GM23248 (cell line): Measurements from ENCODE around the gene TM2D1. TPM values are rescaled to one million over a fixed set of nuclear protein-coding genes. Genes with fewer than 3 reads are reported as not detected.

Experiments used
- DNase-seq: peaks from one replicate; pipeline ENCODE4 v3.0.0-alpha.2; 2015
- H2AFZ ChIP-seq: fragments of 200-600 bp; sonication (generic); 2 replicates; pipeline ENCODE4 v1.6.1; 2016; ENCODE audit warnings: antibody characterized with exemption
- H3F3A ChIP-seq: fragments of 200-600 bp; sonication (generic); 2 replicates; pipeline ENCODE4 v1.6.1; 2016; ENCODE audit warnings: mild to moderate bottlenecking, antibody characterized with exemption, mixed run types; ENCODE audit not compliant: insufficient read depth
- H3K27ac ChIP-seq: fragments of 200-600 bp; sonication (generic); 2 replicates; pipeline ENCODE4 v1.5.1; 2016; ENCODE audit warnings: mild to moderate bottlenecking
- H3K27me3 ChIP-seq: fragments of 200-600 bp; sonication (generic); replicated peaks from 2 replicates; pipeline ENCODE4 v1.6.1; 2016; ENCODE audit warnings: mild to moderate bottlenecking; ENCODE audit not compliant: insufficient read depth
- H3K36me3 ChIP-seq: fragments of 200-600 bp; sonication (generic); 2 replicates; pipeline ENCODE4 v1.6.1; 2016; ENCODE audit warnings: low read depth, mild to moderate bottlenecking
- H3K4me1 ChIP-seq: fragments of 200-600 bp; sonication (generic); 2 replicates; pipeline ENCODE4 v1.6.1; 2016; ENCODE audit warnings: mild to moderate bottlenecking; ENCODE audit not compliant: insufficient read depth
- H3K4me2 ChIP-seq: fragments of 200-600 bp; sonication (generic); one replicate; pipeline ENCODE4 v1.6.1; 2016; ENCODE audit warnings: mild to moderate bottlenecking; ENCODE audit not compliant: unreplicated experiment
- H3K4me3 ChIP-seq: fragments of 200-600 bp; sonication (generic); 2 replicates; pipeline ENCODE4 v1.5.1; 2016; ENCODE audit warnings: mild to moderate bottlenecking
- H3K79me2 ChIP-seq: fragments of 200-600 bp; sonication (generic); 2 replicates; pipeline ENCODE4 v1.6.1; 2016; ENCODE audit warnings: mild to moderate bottlenecking; ENCODE audit not compliant: insufficient read depth
- H3K9ac ChIP-seq: fragments of 200-600 bp; sonication (generic); 2 replicates; pipeline ENCODE4 v1.6.1; 2016; ENCODE audit warnings: mild to moderate bottlenecking
- H3K9me2 ChIP-seq: fragments of 200-600 bp; sonication (generic); 2 replicates; pipeline ENCODE4 v1.6.1; 2016; ENCODE audit warnings: mixed run types, mild to moderate bottlenecking, moderate library complexity; ENCODE audit not compliant: insufficient read depth
- H3K9me3 ChIP-seq: fragments of 200-600 bp; sonication (generic); one replicate; pipeline ENCODE4 v1.6.1; 2017; ENCODE audit warnings: low read depth
- H4K20me1 ChIP-seq: fragments of 200-600 bp; sonication (generic); 2 replicates; pipeline ENCODE4 v1.6.0; 2016; ENCODE audit not compliant: insufficient read depth
- EZH2 ChIP-seq: fragments of 200-600 bp; sonication (generic); IDR thresholded peaks from 2 replicates; pipeline ENCODE4 v1.6.1; 2018; ENCODE audit warnings: antibody characterized with exemption, mild to moderate bottlenecking; ENCODE audit not compliant: insufficient read depth, poor library complexity, severe bottlenecking
- EZH2phosphoT487 ChIP-seq: fragments of 200-600 bp; sonication (generic); IDR thresholded peaks from 2 replicates; pipeline ENCODE4 v1.6.1; 2018; ENCODE audit warnings: antibody characterized with exemption, moderate library complexity, mild to moderate bottlenecking, low read depth; ENCODE audit not compliant: insufficient read depth
- WGBS, 2 experiments: methylation state at CpG; one replicate each; pipeline ENCODE4 v1.1.6; 2015 to 2017; ENCODE audit warnings: low lambda C conversion rate in 2 of 2, low coverage in 1 of 2; ENCODE audit errors: missing lambda C conversion rate in 2 of 2; 5-methylcytosine and 5-hydroxymethylcytosine counted together
- in situ Hi-C: fragments of 300-500 bp; cut with MboI; formaldehyde crosslinking; loops from 2 replicates; pipeline ENCODE4 v1.15.0; 2020
- polyA plus RNA-seq: library from polyadenylated mRNA; unstranded; fragments of >200 nt; fragmentation: Nextera tagmentation; extraction: Ambion mirVana; gene quantifications from 2 replicates; pipeline ENCODE4 v1.2.1, GENCODE V29; 2016
- total RNA-seq: library from RNA; depleted of rRNA; stranded (reverse); fragments of >200 nt; shearing (Covaris generic); gene quantifications from 2 replicates; pipeline ENCODE4 v1.2.3, GENCODE V29; 2014

TM2D1 gene
- total and polyA plus RNA-seq, 2 experiments from 2014 or later, result 81.0 to 91.8 TPM

GRCh38 chr1:61709908-61710289, 15.0 kb downstream of the TM2D1 start:
- DNase-seq, result no peak
- Histone ChIP-seq H4K20me1 (no peaks in the 10 kb centered on the region), H3F3A (no peaks in the 10 kb centered on the region), H3K4me3 (no peak overlapping the region), H2AFZ (no peak overlapping the region), H3K9me3 (no peaks in the 10 kb centered on the region), H3K36me3 (peaks cover 28% of the 10 kb centered on the region), H3K4me2 (no peak overlapping the region), H3K27me3 (no peaks in the 10 kb centered on the region), H3K9me2 (no peaks in the 10 kb centered on the region), H3K4me1 (no peaks in the 10 kb centered on the region), H3K9ac (no peak overlapping the region), H3K27ac (no peak overlapping the region), H3K79me2 (peaks cover 73% of the 10 kb centered on the region)
- WGBS, 2 experiments, result 92 to 98% methylated on average over 2 of the region's 2 CpGs
- in situ Hi-C loops, result no loop called here
- TF ChIP-seq EZH2phosphoT487 (no peak), EZH2 (no peak)

GRCh38 chr1:61708953-61709907, 15.7 kb downstream of the TM2D1 start:
- Histone ChIP-seq H2AFZ (no peak overlapping the region), H3K27me3 (no peaks in the 10 kb centered on the region), H3F3A (no peaks in the 10 kb centered on the region), H3K4me1 (no peaks in the 10 kb centered on the region), H4K20me1 (no peaks in the 10 kb centered on the region), H3K4me2 (no peak overlapping the region), H3K9me3 (no peaks in the 10 kb centered on the region), H3K9me2 (no peaks in the 10 kb centered on the region), H3K79me2 (peaks cover 67% of the 10 kb centered on the region), H3K36me3 (peaks cover 35% of the 10 kb centered on the region), H3K4me3 (no peak overlapping the region), H3K27ac (no peak overlapping the region), H3K9ac (no peak overlapping the region)
- in situ Hi-C loops, result no loop called here
- no peak for TF ChIP-seq EZH2phosphoT487
- no peak for TF ChIP-seq EZH2
- 95 to 98% methylated on average over 7 of the region's 7 CpGs for WGBS, 2 experiments
- DNase-seq, result no peak

GRCh38 chr1:61699911-61700851, 24.8 kb downstream of the TM2D1 start:
- Histone ChIP-seq H3K4me1 (no peaks in the 10 kb centered on the region), H3K4me2 (no peak overlapping the region), H3K9me2 (no peaks in the 10 kb centered on the region), H3K9me3 (no peaks in the 10 kb centered on the region), H3F3A (0 out of 2 replicates have a peak, but pooled peaks cover under 1% of the 10 kb centered on the region), H4K20me1 (no peaks in the 10 kb centered on the region), H2AFZ (no peak overlapping the region), H3K79me2 (0 out of 2 replicates have a peak, but pooled peaks cover 1% of the 10 kb centered on the region), H3K36me3 (peaks cover 51% of the 10 kb centered on the region), H3K27me3 (no peaks in the 10 kb centered on the region), H3K27ac (no peak overlapping the region), H3K9ac (no peak overlapping the region), H3K4me3 (no peak overlapping the region)
- TF ChIP-seq EZH2, result no peak
- TF ChIP-seq EZH2phosphoT487, result no peak
- WGBS, 2 experiments, result 93 to 96% methylated on average over 3 of the region's 3 CpGs
- DNase-seq, result no peak
- in situ Hi-C loops, result no loop called here

GRCh38 chr1:61692155-61692800, 32.7 kb downstream of the TM2D1 start:
- in situ Hi-C loops, result no loop called here
- H3K4me3 ChIP-seq, result peak overlapping the region; percentile 49
- WGBS, 2 experiments, result 6 to 10% methylated on average over 3 of the region's 3 CpGs

More at GRCh38 chr1:61692155-61692800, 32.7 kb downstream of the TM2D1 start:
- no peak overlapping the region for H3K9ac ChIP-seq
- peak; percentile 50 for DNase-seq
- TF ChIP-seq EZH2phosphoT487 (no peak), EZH2 (no peak)
- no peaks in the 10 kb centered on the region for H3K79me2 ChIP-seq
- no peaks in the 10 kb centered on the region for H3K9me2 ChIP-seq
- peaks cover 7% of the 10 kb centered on the region for H3K36me3 ChIP-seq
- H3K27ac ChIP-seq, result no peak overlapping the region
- H3K4me1 ChIP-seq, result peaks cover 16% of the 10 kb centered on the region
- H3K27me3 ChIP-seq, result no peaks in the 10 kb centered on the region
- H4K20me1 ChIP-seq, result no peaks in the 10 kb centered on the region
- H2AFZ ChIP-seq, result no peak overlapping the region
- H3K9me3 ChIP-seq, result no peaks in the 10 kb centered on the region
- H3K4me2 ChIP-seq, result peak overlapping the region; percentile 51
- peaks cover 32% of the 10 kb centered on the region for H3F3A ChIP-seq
